Measurements from ENCODE around the gene ZNF223.
A peak's percentile ranks its signal among the peaks of the same experiment; 100 is the strongest.

Gene ZNF223

GRCh38 chr19:44024900-44025216 lies 27.0 kb upstream of the ZNF223 start:
- ATAC-seq = no peak
- TF ChIP-seq CREB5 (CRISPR knock-in tag; IDR thresholded peaks at IDR 0.05; ENCODE audit: low read depth) (no peak), OSR1 (CRISPR knock-in tag; IDR thresholded peaks at IDR 0.05) (no peak), ESRRG (CRISPR knock-in tag; IDR thresholded peaks at IDR 0.05) (no peak), ZFP3 (CRISPR knock-in tag; IDR thresholded peaks at IDR 0.05) (no peak), PATZ1 (CRISPR knock-in tag; IDR thresholded peaks at IDR 0.05; ENCODE audit: borderline replicate concordance) (no peak), SNAI2 (CRISPR knock-in tag; IDR thresholded peaks at IDR 0.05) (no peak), CSDC2 (CRISPR knock-in tag; IDR thresholded peaks at IDR 0.05) (no peak), POU6F1 (CRISPR knock-in tag; IDR thresholded peaks at IDR 0.05; ENCODE audit: borderline replicate concordance, low read depth) (no peak), ZFP30 (CRISPR knock-in tag; IDR thresholded peaks at IDR 0.05) (no peak), ZNF565 (CRISPR knock-in tag; conservative IDR thresholded peaks at IDR 0.05; ENCODE audit: low read depth) (no peak), ARNTL (CRISPR knock-in tag; IDR thresholded peaks at IDR 0.05; ENCODE audit: borderline replicate concordance, low read depth) (no peak), BACH2 (CRISPR knock-in tag; IDR thresholded peaks at IDR 0.05; ENCODE audit: borderline replicate concordance) (no peak), CSRNP3 (CRISPR knock-in tag; IDR thresholded peaks at IDR 0.05) (no peak), PPARA (CRISPR knock-in tag; IDR thresholded peaks at IDR 0.05; ENCODE audit: borderline replicate concordance) (no peak)

- peak; percentile 100 for ATAC-seq
- TF ChIP-seq SNAI2 (CRISPR knock-in tag; IDR thresholded peaks at IDR 0.05) (no peak), ZNF70 (CRISPR knock-in tag; IDR thresholded peaks at IDR 0.05) (no peak), BACH2 (CRISPR knock-in tag; IDR thresholded peaks at IDR 0.05; ENCODE audit: borderline replicate concordance) (no peak)
These were observed 26.5 kb upstream of the ZNF223 start, which contains the start of gene ZNF222 for GRCh38 chr19:44025217-44025936. Gene ZNF222 (plus strand): TSS chr19:44025379. CDS start chr19:44025437, 58 bp downstream.

GRCh38 chr19:44026622-44027021 lies 25.2 kb upstream of the ZNF223 start:
- TF ChIP-seq BACH2 (CRISPR knock-in tag; IDR thresholded peaks at IDR 0.05; ENCODE audit: borderline replicate concordance) (no peak), POU6F1 (CRISPR knock-in tag; IDR thresholded peaks at IDR 0.05; ENCODE audit: borderline replicate concordance, low read depth) (no peak), RARB (CRISPR knock-in tag; IDR thresholded peaks at IDR 0.05) (no peak), CSRNP3 (CRISPR knock-in tag; IDR thresholded peaks at IDR 0.05) (no peak), ZNF8 (CRISPR knock-in tag; IDR thresholded peaks at IDR 0.05) (no peak), TCF4 (CRISPR knock-in tag; IDR thresholded peaks at IDR 0.05; ENCODE audit: borderline replicate concordance) (no peak), ARNTL (CRISPR knock-in tag; IDR thresholded peaks at IDR 0.05; ENCODE audit: borderline replicate concordance, low read depth) (no peak), TSHZ2 (CRISPR knock-in tag; IDR thresholded peaks at IDR 0.05) (no peak), PPARA (CRISPR knock-in tag; IDR thresholded peaks at IDR 0.05; ENCODE audit: borderline replicate concordance) (no peak), GLIS3 (CRISPR knock-in tag; IDR thresholded peaks at IDR 0.05) (no peak), CSDC2 (CRISPR knock-in tag; IDR thresholded peaks at IDR 0.05) (no peak), PATZ1 (CRISPR knock-in tag; IDR thresholded peaks at IDR 0.05; ENCODE audit: borderline replicate concordance) (no peak), ZC3H10 (CRISPR knock-in tag; IDR thresholded peaks at IDR 0.05) (no peak), ZNF565 (CRISPR knock-in tag; conservative IDR thresholded peaks at IDR 0.05; ENCODE audit: low read depth) (no peak), ZFP30 (CRISPR knock-in tag; IDR thresholded peaks at IDR 0.05) (no peak), ISL1 (CRISPR knock-in tag; IDR thresholded peaks at IDR 0.05) (no peak), ZFP3 (CRISPR knock-in tag; IDR thresholded peaks at IDR 0.05) (no peak)
- ATAC-seq = no peak

Data from SK-N-SH treated with all-trans-retinoic acid at 6 μM for 48 hours (cell line).